ENCODE results near the gene FOXN3.

Gene FOXN3

GRCh38 chr14:89293314-89293916, 123.6 kb downstream of the FOXN3 start:
- Histone ChIP-seq H3K9me3 (ENCODE audit: low read depth, low read length) (no peaks in the 10 kb centered on the region), H3K36me3 (ENCODE audit: insufficient read depth, low read length) (no peaks in the 10 kb centered on the region), H3K9ac (ENCODE audit: insufficient read length) (no peak overlapping the region), H3K4me3 (no peak overlapping the region), H3K27ac (no peak overlapping the region)
- TF ChIP-seq FOXP2 (optimal IDR thresholded peaks at IDR 0.05; ENCODE audit: control extremely low read depth, extremely low read length, insufficient read depth) (no peak), POLR2AphosphoS5 (IDR thresholded peaks at IDR 0.05; ENCODE audit: borderline replicate concordance, low read depth, low read length) (no peak), EZH2 (IDR thresholded peaks at IDR 0.05) (no peak)
- DNase-seq (ENCODE audit: low read depth, low spot score): no peak

DNA sequence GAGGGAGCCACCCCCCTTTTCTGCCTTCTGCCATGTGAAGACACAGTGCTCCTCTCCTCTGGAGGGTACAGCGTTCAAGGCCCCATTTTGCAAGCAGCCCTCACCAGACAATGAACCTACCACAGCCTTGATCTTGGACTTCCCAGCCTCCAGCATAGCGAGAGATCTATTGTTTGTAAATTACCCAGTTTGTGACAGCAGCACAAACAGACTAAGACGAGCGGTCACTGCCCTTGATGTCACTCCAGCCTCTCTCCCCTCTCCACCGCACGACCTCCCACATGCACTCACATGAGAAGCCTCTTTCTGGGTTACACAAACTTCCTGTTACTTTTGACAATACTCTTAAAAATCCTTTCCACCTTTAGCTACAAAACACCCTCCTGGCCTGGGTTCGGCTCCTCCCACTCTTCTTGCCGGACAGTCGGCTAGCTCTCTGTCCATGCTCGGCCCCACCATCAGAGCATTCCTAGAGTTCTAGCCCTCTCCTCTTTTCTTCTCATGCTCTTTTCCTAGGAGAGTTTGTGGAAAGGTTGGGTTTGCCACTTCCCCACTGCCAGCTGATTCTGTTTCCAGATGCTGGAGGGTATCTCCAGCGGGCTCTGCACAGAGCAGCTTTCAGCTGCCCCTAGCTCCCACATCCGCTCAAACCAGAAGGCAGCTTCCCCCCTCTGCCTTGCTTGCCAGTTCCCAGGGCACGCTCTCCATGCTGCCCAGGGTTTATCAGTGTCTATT, 124.3 kb downstream of the FOXN3 start:
- no peak overlapping the region for H3K4me3 ChIP-seq
- no peaks in the 10 kb centered on the region for H3K9me3 ChIP-seq (ENCODE audit: low read depth, low read length)
- TF ChIP-seq POLR2AphosphoS5 (IDR thresholded peaks at IDR 0.05; ENCODE audit: borderline replicate concordance, low read depth, low read length) (no peak), EZH2 (IDR thresholded peaks at IDR 0.05) (no peak)
- no peak for DNase-seq (ENCODE audit: low read depth, low spot score)
- no peak overlapping the region for H3K9ac ChIP-seq (ENCODE audit: insufficient read length)
- no peak overlapping the region for H3K27ac ChIP-seq
- no peaks in the 10 kb centered on the region for H3K36me3 ChIP-seq (ENCODE audit: insufficient read depth, low read length)

- no peaks in the 10 kb centered on the region for H3K36me3 ChIP-seq (ENCODE audit: insufficient read depth, low read length)
- TF ChIP-seq FOXP2 (optimal IDR thresholded peaks at IDR 0.05; ENCODE audit: control extremely low read depth, extremely low read length, insufficient read depth): no peak
- TF ChIP-seq EZH2 (IDR thresholded peaks at IDR 0.05): no peak
- no peak for TF ChIP-seq POLR2AphosphoS5 (IDR thresholded peaks at IDR 0.05; ENCODE audit: borderline replicate concordance, low read depth, low read length)
Observed at GRCh38 chr14:89291351-89291940, 125.6 kb downstream of the FOXN3 start.

DNA sequence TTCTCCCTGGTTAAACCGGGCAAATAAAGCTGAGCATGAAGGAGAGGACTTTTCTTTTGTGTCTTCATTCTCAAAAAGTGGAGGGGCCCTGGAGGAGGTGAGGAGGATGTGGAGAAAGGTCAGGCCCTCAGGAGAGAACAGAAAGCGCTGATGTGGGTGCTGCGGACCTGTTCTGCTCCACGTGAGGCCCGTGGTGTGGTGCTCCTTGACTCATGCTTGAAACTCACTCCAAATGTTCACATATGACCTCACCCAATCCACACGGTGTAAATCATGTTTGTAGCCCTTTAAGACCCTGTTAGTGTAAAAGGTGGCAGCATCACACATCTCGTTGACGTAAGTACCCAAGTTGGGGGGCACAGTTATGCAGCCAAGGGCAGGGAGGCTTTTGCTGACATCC, 126.2 kb downstream of the FOXN3 start:
- no peak overlapping the region for H3K27ac ChIP-seq
- TF ChIP-seq POLR2AphosphoS5 (IDR thresholded peaks at IDR 0.05; ENCODE audit: borderline replicate concordance, low read depth, low read length): no peak
- TF ChIP-seq EZH2 (IDR thresholded peaks at IDR 0.05): no peak
- TF ChIP-seq FOXP2 (optimal IDR thresholded peaks at IDR 0.05; ENCODE audit: control extremely low read depth, extremely low read length, insufficient read depth): no peak
- no peak overlapping the region for H3K9ac ChIP-seq (ENCODE audit: insufficient read length)
- no peak for DNase-seq (ENCODE audit: low read depth, low spot score)
- no peaks in the 10 kb centered on the region for H3K9me3 ChIP-seq (ENCODE audit: low read depth, low read length)
- H3K36me3 ChIP-seq (ENCODE audit: insufficient read depth, low read length): no peaks in the 10 kb centered on the region
- no peak overlapping the region for H3K4me3 ChIP-seq

More at GRCh38 chr14:89291351-89291940, 125.6 kb downstream of the FOXN3 start:
- Histone ChIP-seq H3K9me3 (ENCODE audit: low read depth, low read length) (no peaks in the 10 kb centered on the region), H3K9ac (ENCODE audit: insufficient read length) (no peak overlapping the region), H3K27ac (no peak overlapping the region), H3K4me3 (no peak overlapping the region)
- DNase-seq (ENCODE audit: low read depth, low spot score): no peak

DNA sequence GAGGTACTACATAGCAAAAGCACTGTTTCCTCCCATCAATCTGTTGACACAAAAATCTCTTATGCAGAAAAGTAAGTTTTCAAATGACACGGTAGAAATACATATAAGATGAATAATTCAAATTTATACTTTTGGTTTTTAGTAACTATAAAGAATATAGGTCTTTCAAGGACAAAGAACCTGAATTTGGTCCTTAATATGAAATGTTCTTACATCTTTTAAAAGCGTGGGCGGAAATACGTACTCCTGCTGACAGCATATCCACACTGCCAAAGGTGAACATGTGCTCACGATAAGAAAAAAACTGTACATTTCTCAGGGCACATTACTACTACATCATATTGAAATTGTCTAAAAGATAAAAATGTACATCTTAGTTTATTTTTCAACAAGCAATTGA, 127.6 kb downstream of the FOXN3 start:
- no peak for DNase-seq (ENCODE audit: low read depth, low spot score)
- H3K27ac ChIP-seq: no peak overlapping the region
- TF ChIP-seq POLR2AphosphoS5 (IDR thresholded peaks at IDR 0.05; ENCODE audit: borderline replicate concordance, low read depth, low read length) (no peak), FOXP2 (optimal IDR thresholded peaks at IDR 0.05; ENCODE audit: control extremely low read depth, extremely low read length, insufficient read depth) (no peak), EZH2 (IDR thresholded peaks at IDR 0.05) (no peak)
- H3K9me3 ChIP-seq (ENCODE audit: low read depth, low read length): no peaks in the 10 kb centered on the region
- H3K36me3 ChIP-seq (ENCODE audit: insufficient read depth, low read length): no peaks in the 10 kb centered on the region
- H3K4me3 ChIP-seq: no peak overlapping the region
- H3K9ac ChIP-seq (ENCODE audit: insufficient read length): no peak overlapping the region

GRCh38 chr14:89288114-89288513, 128.9 kb downstream of the FOXN3 start:
- no peak for DNase-seq (ENCODE audit: low read depth, low spot score)
- H3K27ac ChIP-seq: no peak overlapping the region
- no peak overlapping the region for H3K4me3 ChIP-seq
- TF ChIP-seq FOXP2 (optimal IDR thresholded peaks at IDR 0.05; ENCODE audit: control extremely low read depth, extremely low read length, insufficient read depth): no peak
- no peak for TF ChIP-seq EZH2 (IDR thresholded peaks at IDR 0.05)
- TF ChIP-seq POLR2AphosphoS5 (IDR thresholded peaks at IDR 0.05; ENCODE audit: borderline replicate concordance, low read depth, low read length): no peak
- H3K9ac ChIP-seq (ENCODE audit: insufficient read length): no peak overlapping the region
- H3K36me3 ChIP-seq (ENCODE audit: insufficient read depth, low read length): no peaks in the 10 kb centered on the region
- H3K9me3 ChIP-seq (ENCODE audit: low read depth, low read length): no peaks in the 10 kb centered on the region

- TF ChIP-seq EZH2 (IDR thresholded peaks at IDR 0.05): no peak
- TF ChIP-seq POLR2AphosphoS5 (IDR thresholded peaks at IDR 0.05; ENCODE audit: borderline replicate concordance, low read depth, low read length): no peak
- TF ChIP-seq FOXP2 (optimal IDR thresholded peaks at IDR 0.05; ENCODE audit: control extremely low read depth, extremely low read length, insufficient read depth): no peak
- Histone ChIP-seq H3K9ac (ENCODE audit: insufficient read length) (no peak overlapping the region), H3K9me3 (ENCODE audit: low read depth, low read length) (no peaks in the 10 kb centered on the region), H3K27ac (no peak overlapping the region), H3K4me3 (no peak overlapping the region), H3K36me3 (ENCODE audit: insufficient read depth, low read length) (no peaks in the 10 kb centered on the region)
- no peak for DNase-seq (ENCODE audit: low read depth, low spot score)
Observed at GRCh38 chr14:89284333-89285058, 132.5 kb downstream of the FOXN3 start.

Measured in SK-N-MC (cell line).